ENCODE measurements around the gene THAP3.

Gene THAP3

GRCh38 chr1:6624710-6625583 is at the start of gene THAP3:
TSS of gene THAP3 (plus strand) at chr1:6624868. CDS start at chr1:6625219, 351 bp downstream.
- peak; percentile 90 to 91 for DNase-seq

GRCh38 chr1:6577831-6578525 is 46.7 kb upstream of the THAP3 start:
- no peak for DNase-seq

- DNase-seq = no peak
Observed at GRCh38 chr1:6578624-6579373, 45.9 kb upstream of the THAP3 start.

- DNase-seq = peak; percentile 96
Observed at GRCh38 chr1:6579374-6580118, 45.1 kb upstream of the THAP3 start, which contains the start of gene ZBTB48. TSS of gene ZBTB48 (plus strand) at chr1:6579994. CDS start at chr1:6580610, 616 bp downstream.

GRCh38 chr1:6580119-6580592 is 44.5 kb upstream of the THAP3 start:
- DNase-seq = no peak

GRCh38 chr1:6580593-6581409 is 43.9 kb upstream of the THAP3 start:
- DNase-seq = no peak

GRCh38 chr1:6581561-6582305 is 42.9 kb upstream of the THAP3 start:
- no peak for DNase-seq

- no peak for DNase-seq
Observed at GRCh38 chr1:6582370-6582769, 42.3 kb upstream of the THAP3 start.

- no peak for DNase-seq
Observed at GRCh38 chr1:6584126-6585080, 40.3 kb upstream of the THAP3 start.

- no peak for DNase-seq
Observed at GRCh38 chr1:6585081-6585722, 39.5 kb upstream of the THAP3 start.

GRCh38 chr1:6585841-6586240 is 38.8 kb upstream of the THAP3 start:
- no peak for DNase-seq

- no peak for DNase-seq
Observed at GRCh38 chr1:6586404-6586816, 38.3 kb upstream of the THAP3 start.

GRCh38 chr1:6587261-6588005 is 37.2 kb upstream of the THAP3 start:
- no peak for DNase-seq

- DNase-seq = no peak
Observed at GRCh38 chr1:6588128-6588892, 36.4 kb upstream of the THAP3 start.

GRCh38 chr1:6588893-6589520 is 35.7 kb upstream of the THAP3 start:
- DNase-seq = no peak

GRCh38 chr1:6590046-6590445 is 34.6 kb upstream of the THAP3 start:
- no peak for DNase-seq

GRCh38 chr1:6591222-6591621 is 33.4 kb upstream of the THAP3 start:
- no peak for DNase-seq
